H9 (cell line): ENCODE measurements around the gene RAB31. TPM values are rescaled to one million over a fixed set of nuclear protein-coding genes. Genes with fewer than 3 reads are reported as not detected.

Source experiments
- DNase-seq: peaks from one replicate; pipeline ENCODE4 v3.0.0-alpha.2; 2017
- H2AFZ ChIP-seq: one replicate; pipeline ENCODE4 v1.6.1; 2013; ENCODE audit warnings: mild to moderate bottlenecking, low read length, control low read depth, moderate library complexity
- H2AK5ac ChIP-seq: 2 replicates; pipeline ENCODE4 v1.6.1; 2013; ENCODE audit warnings: low read length, control low read depth, mixed read lengths; ENCODE audit not compliant: insufficient read length
- H2BK120ac ChIP-seq: one replicate; pipeline ENCODE4 v1.6.1; 2013; ENCODE audit warnings: low read depth, mild to moderate bottlenecking, low read length, control low read depth, inconsistent platforms; ENCODE audit not compliant: poor library complexity, severe bottlenecking
- H2BK12ac ChIP-seq: 2 replicates; pipeline ENCODE4 v1.6.1; 2013; ENCODE audit warnings: low read length, control low read depth, mixed read lengths, low read depth; ENCODE audit not compliant: insufficient read length
- H2BK15ac ChIP-seq: 2 replicates; pipeline ENCODE4 v1.6.1; 2013; ENCODE audit warnings: low read depth, low read length, control low read depth
- H2BK20ac ChIP-seq: one replicate; pipeline ENCODE4 v1.6.1; 2013; ENCODE audit warnings: low read depth, mild to moderate bottlenecking, low read length, control low read depth, inconsistent platforms; ENCODE audit not compliant: poor library complexity, severe bottlenecking
- H2BK5ac ChIP-seq: 2 replicates; pipeline ENCODE4 v1.6.1; 2013; ENCODE audit warnings: low read length, control low read depth, mixed read lengths; ENCODE audit not compliant: insufficient read length
- H3K14ac ChIP-seq: 2 replicates; pipeline ENCODE4 v1.6.1; 2013; ENCODE audit warnings: low read length, control low read depth; ENCODE audit not compliant: insufficient read depth
- H3K18ac ChIP-seq: 2 replicates; pipeline ENCODE4 v1.6.1; 2013; ENCODE audit warnings: low read depth, mild to moderate bottlenecking, mixed read lengths, low read length, control low read depth; ENCODE audit not compliant: insufficient read length
- H3K23ac ChIP-seq: 2 replicates; pipeline ENCODE4 v1.6.1; 2013; ENCODE audit warnings: low read length, control low read depth, mixed read lengths, low read depth; ENCODE audit not compliant: insufficient read length
- H3K23me2 ChIP-seq: 2 replicates; pipeline ENCODE4 v1.6.1; 2013; ENCODE audit warnings: low read depth, mild to moderate bottlenecking, mixed read lengths, low read length, control low read depth; ENCODE audit not compliant: insufficient read length, poor library complexity, severe bottlenecking
- H3K27ac ChIP-seq: 2 replicates; pipeline ENCODE4 v1.5.1; 2013; ENCODE audit warnings: low read length, control low read depth, mixed read lengths, low read depth; ENCODE audit not compliant: insufficient read length
- H3K27me3 ChIP-seq: 2 replicates; pipeline ENCODE4 v1.6.1; 2013; ENCODE audit warnings: low read length, control low read depth, inconsistent platforms; ENCODE audit not compliant: insufficient read depth
- H3K4ac ChIP-seq: 2 replicates; pipeline ENCODE4 v1.6.1; 2013; ENCODE audit warnings: low read depth, mild to moderate bottlenecking, control low read depth, inconsistent platforms, low read length, moderate library complexity
- H3K4me1 ChIP-seq: 2 replicates; pipeline ENCODE4 v1.6.1; 2013; ENCODE audit warnings: low read length, control low read depth, inconsistent platforms; ENCODE audit not compliant: insufficient read depth
- H3K4me2 ChIP-seq: 2 replicates; pipeline ENCODE4 v1.6.1; 2013; ENCODE audit warnings: low read length, control low read depth, mixed read lengths; ENCODE audit not compliant: insufficient read length, insufficient read depth
- H3K56ac ChIP-seq: 2 replicates; pipeline ENCODE4 v1.6.1; 2013; ENCODE audit warnings: low read depth, mild to moderate bottlenecking, mixed read lengths, low read length, control low read depth; ENCODE audit not compliant: insufficient read length
- H3K79me1 ChIP-seq: 2 replicates; pipeline ENCODE4 v1.6.1; 2013; ENCODE audit warnings: low read depth, mild to moderate bottlenecking, moderate library complexity, low read length, control low read depth, inconsistent platforms; ENCODE audit not compliant: insufficient read depth, poor library complexity, severe bottlenecking
- H3K79me2 ChIP-seq: 2 replicates; pipeline ENCODE4 v1.6.1; 2013; ENCODE audit warnings: low read length, control low read depth, inconsistent platforms; ENCODE audit not compliant: insufficient read depth
- H3K9ac ChIP-seq: 2 replicates; pipeline ENCODE4 v1.6.1; 2013; ENCODE audit warnings: low read length, control low read depth, mixed read lengths; ENCODE audit not compliant: insufficient read length; ENCODE audit errors: extremely low read depth
- H3K9me3 ChIP-seq: one replicate; pipeline ENCODE4 v1.6.1; 2013; ENCODE audit warnings: low read depth, low read length, inconsistent platforms; ENCODE audit not compliant: control insufficient read depth
- H3T11ph ChIP-seq: one replicate; pipeline ENCODE4 v1.6.1; 2013; ENCODE audit warnings: mild to moderate bottlenecking, low read length, control low read depth, inconsistent platforms
- H4K20me1 ChIP-seq: one replicate; pipeline ENCODE4 v1.6.1; 2013; ENCODE audit not compliant: control insufficient read depth, insufficient read length, insufficient read depth
- H4K5ac ChIP-seq: 2 replicates; pipeline ENCODE4 v1.6.1; 2013; ENCODE audit warnings: low read depth, mild to moderate bottlenecking, mixed read lengths, low read length, control low read depth; ENCODE audit not compliant: insufficient read length
- H4K8ac ChIP-seq: replicated peaks from 2 replicates; pipeline ENCODE4 v1.6.1; 2013; ENCODE audit warnings: low read length, control low read depth, mixed read lengths, low read depth; ENCODE audit not compliant: insufficient read length
- H4K91ac ChIP-seq: 2 replicates; pipeline ENCODE4 v1.6.1; 2013; ENCODE audit warnings: low read depth, mild to moderate bottlenecking, moderate library complexity, mixed read lengths, low read length, control low read depth; ENCODE audit not compliant: insufficient read length
- H3K27ac Mint-ChIP-seq, 3 experiments: 2 replicates in 2 of 3; 3 replicates in 1 of 3; pipeline ENCODE4 v1.8.0; 2020 to 2021; ENCODE audit warnings: mixed read lengths in 3 of 3, mild to moderate bottlenecking in 1 of 3, moderate library complexity in 1 of 3
- H3K27me3 Mint-ChIP-seq: 2 replicates; pipeline ENCODE4 v1.8.0; 2021; ENCODE audit warnings: low read depth, mild to moderate bottlenecking, moderate library complexity, mixed read lengths
- H3K36me3 Mint-ChIP-seq, 3 experiments: 2 replicates in 2 of 3; 3 replicates in 1 of 3; pipeline ENCODE4 v1.8.0; 2020 to 2021; ENCODE audit warnings: low read depth in 3 of 3, mixed read lengths in 3 of 3; ENCODE audit not compliant: insufficient read depth in 1 of 3
- H3K4me1 Mint-ChIP-seq, 2 experiments: 2 replicates each; pipeline ENCODE4 v1.8.0; 2020; ENCODE audit warnings: mixed read lengths in 2 of 2
- H3K4me3 Mint-ChIP-seq, 2 experiments: 2 replicates in 1 of 2; 3 replicates in 1 of 2; pipeline ENCODE4 v1.8.0; 2020 to 2021; ENCODE audit warnings: mild to moderate bottlenecking in 2 of 2, mixed read lengths in 2 of 2, moderate library complexity in 1 of 2
- H3K9me3 Mint-ChIP-seq, 2 experiments: 2 replicates in 1 of 2; 3 replicates in 1 of 2; pipeline ENCODE4 v1.8.0; 2020; ENCODE audit warnings: mild to moderate bottlenecking in 2 of 2, mixed read lengths in 2 of 2, moderate library complexity in 1 of 2
- WGBS: extraction: QIAGEN DNeasy Blood & Tissue Kit; methylation state at CpG from one replicate; pipeline ENCODE4 v1.1.7; 2013; ENCODE audit warnings: missing lambda C conversion rate, low lambda C conversion rate, mixed read lengths; ENCODE audit not compliant: insufficient read length; ENCODE audit errors: extremely low coverage; 5-methylcytosine and 5-hydroxymethylcytosine counted together
- total RNA-seq: library from RNA; stranded (reverse); gene quantifications from 2 replicates; pipeline ENCODE4 v1.2.1, GENCODE V29; 2021
- TF ChIP-seq, protein P1 (sequence below): fragments of 200-600 bp; sonication (generic); conservative IDR thresholded peaks from 3 replicates; pipeline ENCODE4 v1.8.0; 2021; ENCODE audit warnings: antibody characterized with exemption, mild to moderate bottlenecking

RAB31 gene
- total RNA-seq, 1 experiment from 2014 or later, result 22.4 TPM

DNA sequence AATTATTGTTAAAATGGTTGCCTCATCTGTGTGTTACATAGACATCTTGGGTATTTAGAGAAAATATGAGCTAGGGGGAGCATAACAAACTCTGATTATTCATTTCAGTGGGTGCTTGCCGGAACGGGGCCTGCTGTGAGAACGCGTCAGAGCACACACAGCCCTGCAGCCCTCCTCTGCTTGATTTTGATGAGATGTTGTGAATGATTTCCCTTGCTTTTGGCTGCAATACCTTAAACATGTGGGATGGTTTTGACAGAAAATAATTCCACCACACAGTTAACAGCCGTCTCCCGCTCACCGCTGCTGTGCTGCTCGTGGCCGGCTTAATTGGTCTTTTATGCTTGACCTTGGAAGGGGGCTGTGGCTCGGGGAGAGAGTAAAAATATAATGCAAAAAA, 127.7 kb downstream of the RAB31 start:
- Histone ChIP-seq H3K4me2 (peak overlapping the region; percentile 6), H4K5ac (no peak overlapping the region), H2BK5ac (no peak overlapping the region), H4K20me1 (no peaks in the 10 kb centered on the region), H3K27ac (no peak overlapping the region), H3K4me1 (peaks cover 18% of the 10 kb centered on the region; the same call in 1 of the 2 replicates), H4K91ac (no peak overlapping the region), H2BK20ac (no peak overlapping the region), H3K56ac (no peak overlapping the region), H3K27me3 (no peaks in the 10 kb centered on the region; the same call in 1 of the 2 replicates), H3K23ac (no peak overlapping the region), H3T11ph (no peak overlapping the region), H3K79me2 (no peaks in the 10 kb centered on the region), H2AFZ (no peak overlapping the region), H3K14ac (no peak overlapping the region), H3K23me2 (no peaks in the 10 kb centered on the region), H2BK120ac (no peak overlapping the region), H3K79me1 (no peaks in the 10 kb centered on the region), H3K9me3 (no peaks in the 10 kb centered on the region), H3K18ac (no peak overlapping the region), H3K9ac (no peak overlapping the region), H2BK12ac (no peak overlapping the region), H3K4ac (no peak overlapping the region), H2BK15ac (no peak overlapping the region), H2AK5ac (no peak overlapping the region), H4K8ac (no peak overlapping the region)
- Mint-ChIP-seq H3K4me1 (peaks cover 51% of the 10 kb centered on the region in 2 experiments), H3K36me3 (peaks cover 0 to 5% (median 2%) of the 10 kb centered on the region in 3 experiments; a peak in 4 of 7 replicates), H3K9me3 (no peaks in the 10 kb centered on the region), H3K27me3 (0 out of 2 replicates have a peak, but pooled peaks cover 2% of the 10 kb centered on the region), H3K4me3 (peak overlapping the region in 1 of 2 experiments; percentile 58; a peak in 1 of 5 replicates), H3K27ac (peak overlapping the region in 2 of 3 experiments; percentile 76 to 96; a peak in 6 of 7 replicates)
- DNase-seq, result peak; percentile 21
- TF ChIP-seq, protein P1, sequence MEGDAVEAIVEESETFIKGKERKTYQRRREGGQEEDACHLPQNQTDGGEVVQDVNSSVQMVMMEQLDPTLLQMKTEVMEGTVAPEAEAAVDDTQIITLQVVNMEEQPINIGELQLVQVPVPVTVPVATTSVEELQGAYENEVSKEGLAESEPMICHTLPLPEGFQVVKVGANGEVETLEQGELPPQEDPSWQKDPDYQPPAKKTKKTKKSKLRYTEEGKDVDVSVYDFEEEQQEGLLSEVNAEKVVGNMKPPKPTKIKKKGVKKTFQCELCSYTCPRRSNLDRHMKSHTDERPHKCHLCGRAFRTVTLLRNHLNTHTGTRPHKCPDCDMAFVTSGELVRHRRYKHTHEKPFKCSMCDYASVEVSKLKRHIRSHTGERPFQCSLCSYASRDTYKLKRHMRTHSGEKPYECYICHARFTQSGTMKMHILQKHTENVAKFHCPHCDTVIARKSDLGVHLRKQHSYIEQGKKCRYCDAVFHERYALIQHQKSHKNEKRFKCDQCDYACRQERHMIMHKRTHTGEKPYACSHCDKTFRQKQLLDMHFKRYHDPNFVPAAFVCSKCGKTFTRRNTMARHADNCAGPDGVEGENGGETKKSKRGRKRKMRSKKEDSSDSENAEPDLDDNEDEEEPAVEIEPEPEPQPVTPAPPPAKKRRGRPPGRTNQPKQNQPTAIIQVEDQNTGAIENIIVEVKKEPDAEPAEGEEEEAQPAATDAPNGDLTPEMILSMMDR, result no peak
- no CpG with 5 or more reads among the region's 10 CpGs for WGBS
